Mesenchymal stem cell (in vitro differentiated cells and primary cell): ENCODE results near the gene WNT4.

Source experiments
- DNase-seq: peaks from one replicate; pipeline ENCODE4 v3.0.0-alpha.2; 2013
- H2AFZ ChIP-seq: one replicate; pipeline ENCODE4 v1.6.1; 2013; ENCODE audit warnings: low read depth, mild to moderate bottlenecking, control low read depth, inconsistent platforms, low read length, moderate library complexity
- H2AK5ac ChIP-seq: 2 replicates; pipeline ENCODE4 v1.6.1; 2013; ENCODE audit warnings: low read length, moderate library complexity, mild to moderate bottlenecking, inconsistent platforms; ENCODE audit not compliant: severe bottlenecking
- H2BK120ac ChIP-seq: one replicate; pipeline ENCODE4 v1.6.1; 2013; ENCODE audit warnings: low read depth, mild to moderate bottlenecking, inconsistent platforms, low read length, moderate library complexity
- H2BK12ac ChIP-seq, 2 experiments: one replicate each; pipeline ENCODE4 v1.6.1; 2013; ENCODE audit warnings: inconsistent platforms in 2 of 2, low read length in 2 of 2, mild to moderate bottlenecking in 2 of 2, moderate library complexity in 2 of 2, control low read depth in 1 of 2
- H2BK15ac ChIP-seq: one replicate; pipeline ENCODE4 v1.6.1; 2013; ENCODE audit warnings: mild to moderate bottlenecking, low read depth, inconsistent platforms; ENCODE audit not compliant: poor library complexity, severe bottlenecking
- H2BK5ac ChIP-seq: 2 replicates; pipeline ENCODE4 v1.6.1; 2013; ENCODE audit warnings: low read depth, mild to moderate bottlenecking, low read length, control low read depth, inconsistent platforms; ENCODE audit not compliant: poor library complexity, severe bottlenecking
- H3K14ac ChIP-seq, 2 experiments: one replicate each; pipeline ENCODE4 v1.6.1; 2013; ENCODE audit warnings: inconsistent platforms in 2 of 2, low read length in 2 of 2, control low read depth in 1 of 2, mild to moderate bottlenecking in 1 of 2, moderate library complexity in 1 of 2
- H3K18ac ChIP-seq, 2 experiments: one replicate each; pipeline ENCODE4 v1.6.1; 2013; ENCODE audit warnings: inconsistent platforms in 2 of 2, low read length in 2 of 2, control low read depth in 1 of 2, low read depth in 1 of 2, mild to moderate bottlenecking in 1 of 2
- H3K23ac ChIP-seq, 2 experiments: one replicate each; pipeline ENCODE4 v1.6.1; 2013; ENCODE audit warnings: inconsistent platforms in 2 of 2, low read length in 2 of 2, mild to moderate bottlenecking in 2 of 2, moderate library complexity in 2 of 2, control low read depth in 1 of 2
- H3K27ac ChIP-seq: 2 replicates; pipeline ENCODE4 v1.5.1; 2013; ENCODE audit warnings: mild to moderate bottlenecking, moderate library complexity, low read length, control low read depth, inconsistent platforms; ENCODE audit not compliant: poor library complexity, severe bottlenecking
- H3K27me3 ChIP-seq, 2 experiments: 2 replicates each; pipeline versions ENCODE4 v1.6.1 to v1.7.0; 2013; ENCODE audit warnings: low read length in 2 of 2, mild to moderate bottlenecking in 2 of 2, moderate library complexity in 2 of 2, control low read depth in 1 of 2, inconsistent platforms in 1 of 2; ENCODE audit not compliant: control insufficient read depth in 1 of 2, insufficient read depth in 1 of 2
- H3K36me3 ChIP-seq, 2 experiments: 2 replicates each; pipeline versions ENCODE4 v1.6.1 to v1.7.0; 2013; ENCODE audit warnings: low read length in 2 of 2, control low read depth in 1 of 2, inconsistent platforms in 1 of 2, low read depth in 1 of 2, mild to moderate bottlenecking in 1 of 2; ENCODE audit not compliant: insufficient read depth in 2 of 2, control insufficient read depth in 1 of 2
- H3K4ac ChIP-seq, 2 experiments: one replicate each; pipeline ENCODE4 v1.6.1; 2013; ENCODE audit warnings: inconsistent platforms in 2 of 2, low read length in 2 of 2, mild to moderate bottlenecking in 2 of 2, moderate library complexity in 2 of 2, control low read depth in 1 of 2, low read depth in 1 of 2
- H3K4me1 ChIP-seq: 2 replicates; pipeline ENCODE4 v1.6.1; 2013; ENCODE audit warnings: low read depth, low read length, control low read depth; ENCODE audit not compliant: control insufficient read depth, insufficient read depth
- H3K4me2 ChIP-seq: 2 replicates; pipeline ENCODE4 v1.6.1; 2013; ENCODE audit warnings: low read length, mild to moderate bottlenecking, inconsistent platforms; ENCODE audit not compliant: poor library complexity, severe bottlenecking
- H3K4me3 ChIP-seq, 2 experiments: 2 replicates each; pipeline versions ENCODE4 v1.5.1 to v1.7.0; 2013; ENCODE audit warnings: low read length in 2 of 2, mild to moderate bottlenecking in 2 of 2, control low read depth in 1 of 2, low read depth in 1 of 2; ENCODE audit not compliant: insufficient read depth in 1 of 2
- H3K79me1 ChIP-seq: replicated peaks from 2 replicates; pipeline ENCODE4 v1.6.1; 2013; ENCODE audit warnings: mild to moderate bottlenecking, control low read depth, low read length, inconsistent platforms; ENCODE audit not compliant: poor library complexity, severe bottlenecking
- H3K9ac ChIP-seq: 2 replicates; pipeline ENCODE4 v1.7.0; 2013; ENCODE audit warnings: mild to moderate bottlenecking, low read length, moderate library complexity
- H3K9me3 ChIP-seq: 2 replicates; pipeline ENCODE4 v1.7.0; 2013; ENCODE audit warnings: mild to moderate bottlenecking, low read length; ENCODE audit not compliant: control insufficient read depth
- H4K8ac ChIP-seq: one replicate; pipeline ENCODE4 v1.6.1; 2013; ENCODE audit warnings: inconsistent platforms, mild to moderate bottlenecking, low read length, moderate library complexity
- H4K91ac ChIP-seq: one replicate; pipeline ENCODE4 v1.6.1; 2013; ENCODE audit warnings: mild to moderate bottlenecking, low read length, inconsistent platforms
- WGBS: methylation state at CpG from one replicate; pipeline ENCODE4 v1.1.7; 2013; ENCODE audit warnings: mixed read lengths; 5-methylcytosine and 5-hydroxymethylcytosine counted together

WNT4 gene

DNA sequence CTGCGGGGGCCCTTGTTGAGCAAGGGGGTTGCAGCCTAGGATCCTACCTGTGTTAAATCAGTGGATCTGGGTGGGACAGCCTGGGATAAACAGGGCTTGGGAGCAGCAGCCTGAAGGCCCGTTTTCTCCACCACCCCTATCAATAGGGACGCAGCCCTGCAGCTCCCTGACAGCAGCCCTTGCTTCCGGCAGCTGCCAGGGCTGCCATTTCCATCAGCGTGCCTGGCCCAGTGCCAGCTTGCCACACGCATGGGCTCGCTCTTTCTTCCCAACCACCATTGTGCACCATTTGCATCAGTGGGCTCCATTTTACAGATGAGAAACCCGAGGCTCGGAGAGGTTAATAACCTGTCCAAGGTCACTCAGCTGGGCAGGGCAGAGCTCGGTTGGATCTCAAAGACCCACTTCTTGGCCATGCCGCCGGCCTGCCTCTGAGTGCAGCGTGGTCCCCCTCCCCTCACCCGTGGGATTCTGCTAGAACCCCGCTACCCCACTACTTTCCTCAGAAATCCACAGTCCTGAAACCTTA lies 3.8 kb downstream of the WNT4 start:
- DNase-seq = no peak
- 91% methylated on average over 15 of the region's 15 CpGs for WGBS
- Histone ChIP-seq H4K91ac (no peak overlapping the region), H3K18ac (no peak overlapping the region), H2BK5ac (no peak overlapping the region), H3K27me3 (peaks cover 78 to 81% of the 10 kb centered on the region in 2 experiments), H2AFZ (no peak overlapping the region), H2AK5ac (no peak overlapping the region), H3K4ac (no peak overlapping the region), H2BK12ac (no peak overlapping the region), H3K36me3 (peaks cover 0 to 3% of the 10 kb centered on the region in 2 experiments), H3K23ac (no peak overlapping the region), H3K4me3 (no peak overlapping the region), H3K79me1 (peaks cover 2% of the 10 kb centered on the region), H3K27ac (no peak overlapping the region), H3K9ac (no peak overlapping the region), H3K9me3 (no peaks in the 10 kb centered on the region), H4K8ac (no peak overlapping the region), H3K4me1 (peaks cover 32% of the 10 kb centered on the region), H3K14ac (no peak overlapping the region), H2BK15ac (no peak overlapping the region), H3K4me2 (no peak overlapping the region), H2BK120ac (no peak overlapping the region)

DNA sequence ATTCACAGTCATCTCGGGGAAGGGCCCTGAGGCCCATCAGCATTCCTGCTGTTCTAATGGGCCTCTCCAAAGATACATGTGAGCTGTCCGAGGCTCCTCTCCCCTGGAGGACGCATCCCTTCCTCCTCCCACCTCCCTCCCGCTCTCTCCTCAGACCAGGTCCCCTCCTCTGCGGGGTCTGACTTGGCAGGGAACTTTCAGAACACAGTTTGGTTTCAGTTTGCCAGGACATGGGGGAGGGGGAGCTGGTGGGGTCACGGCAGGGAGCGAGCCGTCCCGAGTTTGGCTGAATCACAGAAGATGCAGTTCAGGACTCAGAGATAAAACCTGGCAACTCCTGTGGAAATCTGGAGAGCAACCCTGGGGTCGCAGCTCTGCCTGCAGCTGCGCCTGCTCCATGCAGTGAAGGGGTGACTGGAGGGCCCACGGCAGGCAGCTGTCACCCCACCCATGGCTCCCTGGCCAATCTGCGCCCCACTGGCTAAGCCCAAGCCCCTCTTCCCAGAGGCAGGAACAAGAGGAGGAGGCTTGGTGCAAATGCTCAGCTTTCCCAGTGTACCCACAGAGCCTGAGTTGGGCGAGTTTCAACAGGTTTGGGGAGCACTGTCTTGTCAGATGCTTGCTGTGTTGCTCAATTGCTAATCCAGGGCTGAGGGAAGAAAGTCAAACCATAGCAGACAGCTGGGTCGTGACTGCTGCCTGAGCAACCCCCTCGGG lies 5.7 kb downstream of the WNT4 start:
- H3K9me3 ChIP-seq = no peaks in the 10 kb centered on the region

DNA sequence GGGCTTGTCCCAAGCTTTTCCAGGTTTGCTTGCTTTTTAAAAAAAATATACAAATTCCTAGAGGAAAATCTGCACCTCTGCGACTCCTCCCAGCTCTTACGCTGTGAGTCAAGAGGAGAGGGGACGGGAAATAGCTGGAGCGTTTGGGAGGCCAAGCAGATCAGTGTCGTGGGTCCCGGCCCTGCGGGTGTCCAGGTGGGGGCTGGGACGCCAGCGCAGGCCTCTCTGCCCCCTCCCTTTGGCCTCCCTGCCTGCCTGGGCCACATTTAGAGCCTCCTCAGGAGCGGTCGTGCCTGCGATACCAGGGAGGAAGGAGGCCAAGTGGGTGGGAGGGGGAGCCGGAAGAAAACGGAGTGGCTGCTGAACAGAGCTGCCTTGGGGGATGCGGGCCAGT lies 9.0 kb downstream of the WNT4 start:
- peak overlapping the region; percentile 37 for H3K4me2 ChIP-seq
- peak overlapping the region in 1 of 2 experiments; percentile 36 for H3K14ac ChIP-seq
- no peak overlapping the region for H4K8ac ChIP-seq
- no peak overlapping the region for H2BK12ac ChIP-seq
- H4K91ac ChIP-seq = no peak overlapping the region
- no peak overlapping the region for H3K23ac ChIP-seq
- no peak overlapping the region for H3K4ac ChIP-seq
- H3K27ac ChIP-seq = no peak overlapping the region
- H2AK5ac ChIP-seq = no peak overlapping the region
- H3K18ac ChIP-seq = peak overlapping the region in 1 of 2 experiments; percentile 11
- H2BK5ac ChIP-seq = no peak overlapping the region
- peaks cover 2% of the 10 kb centered on the region for H3K79me1 ChIP-seq
- 20% methylated on average over 11 of the region's 15 CpGs for WGBS
- peaks cover 0 to 14% of the 10 kb centered on the region in 2 experiments for H3K36me3 ChIP-seq
- peaks cover 41 to 43% of the 10 kb centered on the region in 2 experiments for H3K27me3 ChIP-seq
- DNase-seq = no peak
- no peak overlapping the region for H3K4me3 ChIP-seq
- peaks cover 36% of the 10 kb centered on the region for H3K4me1 ChIP-seq
- no peak overlapping the region for H2BK120ac ChIP-seq
- H3K9me3 ChIP-seq = no peaks in the 10 kb centered on the region
- no peak overlapping the region for H2BK15ac ChIP-seq
- H2AFZ ChIP-seq = no peak overlapping the region
- H3K9ac ChIP-seq = no peak overlapping the region

More for the DNA sequence above, 5.7 kb downstream of the WNT4 start:
- DNase-seq = peak; percentile 60
- Histone ChIP-seq H3K4me1 (peaks cover 42% of the 10 kb centered on the region), H2BK120ac (no peak overlapping the region), H3K36me3 (peaks cover 0 to 3% of the 10 kb centered on the region in 2 experiments), H2AK5ac (no peak overlapping the region), H2AFZ (no peak overlapping the region), H4K8ac (no peak overlapping the region), H3K18ac (peak overlapping the region in 1 of 2 experiments; percentile 28), H3K14ac (peak overlapping the region in 1 of 2 experiments; percentile 64), H3K4me3 (no peak overlapping the region), H2BK5ac (no peak overlapping the region), H2BK15ac (no peak overlapping the region), H3K9ac (no peak overlapping the region), H3K23ac (no peak overlapping the region), H3K79me1 (peaks cover 2% of the 10 kb centered on the region), H3K27me3 (peaks cover 74 to 75% of the 10 kb centered on the region in 2 experiments), H3K4ac (no peak overlapping the region), H4K91ac (no peak overlapping the region), H3K4me2 (no peak overlapping the region), H2BK12ac (no peak overlapping the region), H3K27ac (no peak overlapping the region)
- WGBS = 42% methylated on average over 13 of the region's 16 CpGs

DNA sequence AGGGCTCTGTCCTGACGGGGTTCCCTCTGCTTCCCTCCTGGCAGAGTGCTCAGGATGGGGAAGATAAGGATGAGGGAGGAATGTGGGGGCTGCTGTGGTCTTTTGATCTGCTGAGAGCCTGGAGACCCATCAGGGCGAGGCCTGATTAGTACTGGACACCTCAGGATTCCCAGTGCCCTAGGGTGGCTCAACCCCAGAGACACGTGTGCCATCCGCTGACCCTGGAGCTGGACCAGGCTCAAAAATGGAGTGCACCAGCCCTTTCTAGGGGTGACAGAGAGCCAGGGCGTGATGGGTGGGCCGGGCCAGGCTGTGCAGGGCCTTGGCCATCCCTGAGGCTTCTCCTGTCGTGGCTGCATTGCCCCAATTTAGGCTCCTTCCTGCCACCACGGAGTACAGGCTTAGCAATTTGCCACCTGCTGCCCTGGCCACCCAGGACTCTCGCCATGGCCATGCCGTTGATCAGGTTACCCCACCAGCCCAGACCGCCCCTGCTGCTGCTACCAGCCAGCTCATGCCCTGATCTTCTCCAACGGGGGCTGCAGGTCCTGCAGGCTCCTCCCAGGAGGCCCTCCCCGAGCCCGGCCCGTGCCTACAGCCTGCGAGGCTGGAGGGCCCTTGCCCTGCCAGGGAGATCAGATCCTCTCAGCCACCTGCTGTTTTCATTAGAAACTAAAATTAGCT lies 9.5 kb downstream of the WNT4 start:
- Histone ChIP-seq H3K18ac (no peak overlapping the region), H2BK5ac (no peak overlapping the region), H2AFZ (no peak overlapping the region), H3K9me3 (no peaks in the 10 kb centered on the region), H2BK120ac (no peak overlapping the region), H3K4me3 (no peak overlapping the region), H4K8ac (no peak overlapping the region), H2AK5ac (no peak overlapping the region), H3K27me3 (peaks cover 36 to 38% of the 10 kb centered on the region in 2 experiments), H2BK15ac (no peak overlapping the region), H3K9ac (no peak overlapping the region), H4K91ac (no peak overlapping the region), H3K14ac (no peak overlapping the region), H3K4me1 (peaks cover 36% of the 10 kb centered on the region), H3K79me1 (peaks cover 2% of the 10 kb centered on the region), H3K4ac (no peak overlapping the region), H3K36me3 (peaks cover 0 to 14% of the 10 kb centered on the region in 2 experiments), H3K4me2 (peak overlapping the region; percentile 10), H2BK12ac (no peak overlapping the region), H3K27ac (no peak overlapping the region), H3K23ac (no peak overlapping the region)
- no peak for DNase-seq
- 61% methylated on average over 16 of the region's 16 CpGs for WGBS
